ENCODE measurements around the gene HBE1. TPM values are rescaled to one million over a fixed set of nuclear protein-coding genes. Genes with fewer than 3 reads are reported as not detected.

The HBE1 gene
- polyA plus RNA-seq, 1 donor (not counting 4 experiments of a cell fraction or from before 2014, with no cell fraction given), result not detected

GRCh38 chr11:5232176-5232575, 37.6 kb downstream of the HBE1 start:
- TF ChIP-seq EZH2 (IDR thresholded peaks at IDR 0.05; ENCODE audit: low read length) (no peak), CTCF (optimal IDR thresholded peaks at IDR 0.05 in 1 of 3, IDR thresholded peaks at IDR 0.05 in 1 of 3, conservative IDR thresholded peaks at IDR 0.05 in 1 of 3; ENCODE audit: extremely low read depth in 1 of 3, insufficient read depth in 2 of 3, low read length in 3 of 3) (no peak)
- H3K9me3 ChIP-seq (ENCODE audit: control insufficient read depth, low read depth, low read length), result no peaks in the 10 kb centered on the region
- H2AFZ ChIP-seq (ENCODE audit: control insufficient read depth, low read length), result no peak overlapping the region
- H4K20me1 ChIP-seq (ENCODE audit: control insufficient read depth, extremely low read depth, insufficient read depth, low read length), result no peaks in the 10 kb centered on the region
- no peaks in the 10 kb centered on the region for H3K9me1 ChIP-seq (ENCODE audit: control insufficient read depth, extremely low read depth, insufficient read depth, low read length)
- no peak for DNase-seq (ENCODE audit: low read depth, low spot score)
- no peaks in the 10 kb centered on the region for H3K27me3 ChIP-seq (ENCODE audit: control insufficient read depth, extremely low read depth, insufficient read depth, low read length)
- no peak for FAIRE-seq
- dilution Hi-C loops (cut with MboI; ENCODE audit: extremely low pct_ligation_motif_present, low sequenced_read_pairs), result no loop called here
- no peak overlapping the region for H3K4me3 ChIP-seq (ENCODE audit: control insufficient read depth in 2 of 3, extremely low read depth in 1 of 3, insufficient read depth in 2 of 3, low read depth in 1 of 3, low read length in 3 of 3)
- no peak overlapping the region for H3K4me2 ChIP-seq (ENCODE audit: control insufficient read depth, extremely low read depth, insufficient read depth, low read depth, low read length)
- H3K79me2 ChIP-seq (ENCODE audit: control insufficient read depth, insufficient read depth, low read length), result no peaks in the 10 kb centered on the region
- no peak overlapping the region for H3K27ac ChIP-seq (ENCODE audit: control insufficient read depth, insufficient read depth, low read length)
- no peak overlapping the region for H3K9ac ChIP-seq (ENCODE audit: control insufficient read depth, extremely low read depth, insufficient read depth, low read length)
- no peaks in the 10 kb centered on the region for H3K4me1 ChIP-seq (ENCODE audit: control insufficient read depth, extremely low read depth, insufficient read depth, low read length)
- H3K36me3 ChIP-seq (ENCODE audit: control insufficient read depth in 2 of 2, extremely low read depth in 1 of 2, insufficient read depth in 2 of 2, low read length in 2 of 2), result no peaks in the 10 kb centered on the region

- DNase-seq (ENCODE audit: low read depth, low spot score) (no peak), FAIRE-seq (no peak)
- no peaks in the 10 kb centered on the region for H3K36me3 ChIP-seq (ENCODE audit: control insufficient read depth in 2 of 2, extremely low read depth in 1 of 2, insufficient read depth in 2 of 2, low read length in 2 of 2)
- no peak overlapping the region for H3K4me3 ChIP-seq (ENCODE audit: control insufficient read depth in 2 of 3, extremely low read depth in 1 of 3, insufficient read depth in 2 of 3, low read depth in 1 of 3, low read length in 3 of 3)
- no peak overlapping the region for H3K4me2 ChIP-seq (ENCODE audit: control insufficient read depth, extremely low read depth, insufficient read depth, low read depth, low read length)
- H3K27me3 ChIP-seq (ENCODE audit: control insufficient read depth, extremely low read depth, insufficient read depth, low read length), result no peaks in the 10 kb centered on the region
- H3K9me1 ChIP-seq (ENCODE audit: control insufficient read depth, extremely low read depth, insufficient read depth, low read length), result no peaks in the 10 kb centered on the region
- no peaks in the 10 kb centered on the region for H4K20me1 ChIP-seq (ENCODE audit: control insufficient read depth, extremely low read depth, insufficient read depth, low read length)
- no peaks in the 10 kb centered on the region for H3K9me3 ChIP-seq (ENCODE audit: control insufficient read depth, low read depth, low read length)
- TF ChIP-seq EZH2 (IDR thresholded peaks at IDR 0.05; ENCODE audit: low read length), result no peak
- TF ChIP-seq CTCF (optimal IDR thresholded peaks at IDR 0.05 in 1 of 3, IDR thresholded peaks at IDR 0.05 in 1 of 3, conservative IDR thresholded peaks at IDR 0.05 in 1 of 3; ENCODE audit: extremely low read depth in 1 of 3, insufficient read depth in 2 of 3, low read length in 3 of 3), result no peak
- no peaks in the 10 kb centered on the region for H3K79me2 ChIP-seq (ENCODE audit: control insufficient read depth, insufficient read depth, low read length)
- no peaks in the 10 kb centered on the region for H3K4me1 ChIP-seq (ENCODE audit: control insufficient read depth, extremely low read depth, insufficient read depth, low read length)
- dilution Hi-C loops (cut with MboI; ENCODE audit: extremely low pct_ligation_motif_present, low sequenced_read_pairs), result no loop called here
- H3K9ac ChIP-seq (ENCODE audit: control insufficient read depth, extremely low read depth, insufficient read depth, low read length), result no peak overlapping the region
- no peak overlapping the region for H2AFZ ChIP-seq (ENCODE audit: control insufficient read depth, low read length)
- no peak overlapping the region for H3K27ac ChIP-seq (ENCODE audit: control insufficient read depth, insufficient read depth, low read length)
Measured at GRCh38 chr11:5231111-5231510, 38.6 kb downstream of the HBE1 start.

All from keratinocyte (primary cell).